ENCODE data around the gene EFHD1.

DNA sequence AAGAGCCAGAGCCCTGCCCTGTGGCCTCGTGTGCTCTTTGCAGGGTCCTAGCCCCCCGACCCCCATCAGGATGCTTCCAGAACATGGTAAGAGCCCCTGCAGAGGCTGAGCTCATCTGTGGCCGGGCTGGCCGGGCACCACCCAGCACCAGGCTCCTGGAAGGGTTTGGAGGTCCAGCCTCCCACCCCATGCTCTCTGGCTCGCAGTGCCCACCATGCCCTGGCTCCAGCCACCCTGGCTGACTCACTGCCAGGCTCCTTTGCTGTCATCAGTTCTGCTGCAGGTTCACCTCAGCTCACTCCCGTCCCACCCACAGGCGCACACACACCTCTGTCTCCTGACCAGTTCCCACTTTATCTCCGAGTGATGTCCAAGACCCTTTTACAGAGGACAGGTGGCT is 45.4 kb upstream of the EFHD1 start:
- TF ChIP-seq, protein P1, sequence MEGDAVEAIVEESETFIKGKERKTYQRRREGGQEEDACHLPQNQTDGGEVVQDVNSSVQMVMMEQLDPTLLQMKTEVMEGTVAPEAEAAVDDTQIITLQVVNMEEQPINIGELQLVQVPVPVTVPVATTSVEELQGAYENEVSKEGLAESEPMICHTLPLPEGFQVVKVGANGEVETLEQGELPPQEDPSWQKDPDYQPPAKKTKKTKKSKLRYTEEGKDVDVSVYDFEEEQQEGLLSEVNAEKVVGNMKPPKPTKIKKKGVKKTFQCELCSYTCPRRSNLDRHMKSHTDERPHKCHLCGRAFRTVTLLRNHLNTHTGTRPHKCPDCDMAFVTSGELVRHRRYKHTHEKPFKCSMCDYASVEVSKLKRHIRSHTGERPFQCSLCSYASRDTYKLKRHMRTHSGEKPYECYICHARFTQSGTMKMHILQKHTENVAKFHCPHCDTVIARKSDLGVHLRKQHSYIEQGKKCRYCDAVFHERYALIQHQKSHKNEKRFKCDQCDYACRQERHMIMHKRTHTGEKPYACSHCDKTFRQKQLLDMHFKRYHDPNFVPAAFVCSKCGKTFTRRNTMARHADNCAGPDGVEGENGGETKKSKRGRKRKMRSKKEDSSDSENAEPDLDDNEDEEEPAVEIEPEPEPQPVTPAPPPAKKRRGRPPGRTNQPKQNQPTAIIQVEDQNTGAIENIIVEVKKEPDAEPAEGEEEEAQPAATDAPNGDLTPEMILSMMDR (IDR thresholded peaks at IDR 0.05) = no peak
- no peak for TF ChIP-seq EZH2 (IDR thresholded peaks at IDR 0.05; ENCODE audit: borderline replicate concordance, insufficient read depth, low read depth, low read length, poor library complexity, severe bottlenecking)
